Nephron progenitor cell (in vitro differentiated cells): ENCODE data around the gene PCBP3.

Source experiments
- DNase-seq: peaks from one replicate; pipeline ENCODE4 v3.0.0; 2021
- H3K27ac Mint-ChIP-seq: 2 replicates; pipeline ENCODE4 v1.8.0; 2021; ENCODE audit warnings: mild to moderate bottlenecking, moderate library complexity, mixed read lengths
- H3K27me3 Mint-ChIP-seq: 2 replicates; pipeline ENCODE4 v1.8.0; 2021; ENCODE audit warnings: mild to moderate bottlenecking, low read depth, mixed read lengths; ENCODE audit not compliant: poor library complexity
- H3K36me3 Mint-ChIP-seq: 2 replicates; pipeline ENCODE4 v1.8.0; 2021; ENCODE audit warnings: low read depth, mixed read lengths
- H3K4me1 Mint-ChIP-seq: 2 replicates; pipeline ENCODE4 v1.8.0; 2021; ENCODE audit warnings: mixed read lengths
- H3K4me3 Mint-ChIP-seq: 2 replicates; pipeline ENCODE4 v1.8.0; 2021; ENCODE audit warnings: mild to moderate bottlenecking, moderate library complexity, mixed read lengths
- H3K9me3 Mint-ChIP-seq: 2 replicates; pipeline ENCODE4 v1.8.0; 2021; ENCODE audit warnings: mild to moderate bottlenecking, moderate library complexity, mixed read lengths
- CTCF ChIP-seq: fragments of 200-600 bp; sonication (generic); IDR thresholded peaks from 2 replicates; pipeline ENCODE4 v1.5.0; 2021; ENCODE audit warnings: antibody characterized with exemption

Gene PCBP3

GRCh38 chr21:45985471-45986315 lies 342.2 kb downstream of the PCBP3 start:
- H3K9me3 Mint-ChIP-seq, result no peaks in the 10 kb centered on the region
- H3K36me3 Mint-ChIP-seq, result peaks cover 20% of the 10 kb centered on the region
- H3K27me3 Mint-ChIP-seq, result peaks cover 8% of the 10 kb centered on the region
- no peak for TF ChIP-seq CTCF
- H3K27ac Mint-ChIP-seq, result no peak overlapping the region
- DNase-seq, result no peak
- peaks cover 19% of the 10 kb centered on the region for H3K4me1 Mint-ChIP-seq
- H3K4me3 Mint-ChIP-seq, result no peak overlapping the region

GRCh38 chr21:45986316-45987051 lies 343.0 kb downstream of the PCBP3 start:
- no peak for TF ChIP-seq CTCF
- H3K27ac Mint-ChIP-seq, result no peak overlapping the region
- H3K4me3 Mint-ChIP-seq, result no peak overlapping the region
- H3K4me1 Mint-ChIP-seq, result peaks cover 21% of the 10 kb centered on the region
- peaks cover 8% of the 10 kb centered on the region for H3K27me3 Mint-ChIP-seq
- no peaks in the 10 kb centered on the region for H3K9me3 Mint-ChIP-seq
- no peak for DNase-seq
- peaks cover 23% of the 10 kb centered on the region for H3K36me3 Mint-ChIP-seq

GRCh38 chr21:45987121-45987711 lies 343.7 kb downstream of the PCBP3 start:
- Mint-ChIP-seq H3K4me1 (peaks cover 21% of the 10 kb centered on the region), H3K27me3 (peaks cover 8% of the 10 kb centered on the region), H3K27ac (no peak overlapping the region), H3K9me3 (no peaks in the 10 kb centered on the region), H3K4me3 (no peak overlapping the region), H3K36me3 (peaks cover 27% of the 10 kb centered on the region)
- DNase-seq, result no peak
- no peak for TF ChIP-seq CTCF

- peaks cover 16% of the 10 kb centered on the region for H3K4me1 Mint-ChIP-seq
- no peak overlapping the region for H3K27ac Mint-ChIP-seq
- DNase-seq, result peak; percentile 2
- H3K36me3 Mint-ChIP-seq, result peaks cover 27% of the 10 kb centered on the region
- TF ChIP-seq CTCF, result no peak
- no peaks in the 10 kb centered on the region for H3K9me3 Mint-ChIP-seq
- no peak overlapping the region for H3K4me3 Mint-ChIP-seq
- H3K27me3 Mint-ChIP-seq, result peaks cover 8% of the 10 kb centered on the region
These were observed 345.1 kb downstream of the PCBP3 start for GRCh38 chr21:45988366-45989347.

GRCh38 chr21:45989355-45990048 lies 346.0 kb downstream of the PCBP3 start:
- DNase-seq, result peak; percentile 2
- no peaks in the 10 kb centered on the region for H3K9me3 Mint-ChIP-seq
- no peak for TF ChIP-seq CTCF
- H3K27me3 Mint-ChIP-seq, result peaks cover 8% of the 10 kb centered on the region
- peaks cover 13% of the 10 kb centered on the region for H3K4me1 Mint-ChIP-seq
- no peak overlapping the region for H3K27ac Mint-ChIP-seq
- no peak overlapping the region for H3K4me3 Mint-ChIP-seq
- H3K36me3 Mint-ChIP-seq, result peaks cover 24% of the 10 kb centered on the region
